Stimulated activated CD4-positive, alpha-beta T cell treated with anti-CD3 and anti-CD28 coated beads, Interleukin-1b, Interleukin-23, amount 100 ng/mL, for 4 hours (primary cell): ENCODE results near the gene CYP26A1.
"Not testable (repeated sequence)": the region's sequence is repeated elsewhere in the genome, so short reads cannot be mapped to it uniquely, and the experiment has no call there.

Experiments used
- DNase-seq, 2 donors: peaks; one replicate each; pipeline ENCODE4 v3.0.0-alpha.2; 2020; ENCODE audit warnings: low read depth in 2 of 2

Gene CYP26A1

GRCh38 chr10:93080350-93081046 lies 6.8 kb downstream of the CYP26A1 start:
- peak in 1 of 2 donors; percentile 36 for DNase-seq

GRCh38 chr10:93081318-93081717 lies 7.6 kb downstream of the CYP26A1 start:
- DNase-seq: no peak

GRCh38 chr10:93081834-93082233 lies 8.1 kb downstream of the CYP26A1 start:
- DNase-seq: no peak

- DNase-seq: no peak
Observed at GRCh38 chr10:93083743-93084539, 10.2 kb downstream of the CYP26A1 start.

- no peak for DNase-seq
Observed at GRCh38 chr10:93085272-93085859, 11.7 kb downstream of the CYP26A1 start.

GRCh38 chr10:93086289-93086688 lies 12.6 kb downstream of the CYP26A1 start:
- no peak for DNase-seq

GRCh38 chr10:93087846-93088245 lies 14.2 kb downstream of the CYP26A1 start:
- DNase-seq: no peak

- no peak for DNase-seq
Observed at GRCh38 chr10:93088466-93088865, 14.8 kb downstream of the CYP26A1 start.

GRCh38 chr10:93090619-93091018 lies 16.9 kb downstream of the CYP26A1 start:
- DNase-seq: no peak

GRCh38 chr10:93091960-93092359 lies 18.3 kb downstream of the CYP26A1 start:
- no peak for DNase-seq

- no peak for DNase-seq
Observed at GRCh38 chr10:93095225-93095624, 21.5 kb downstream of the CYP26A1 start.

- no peak for DNase-seq
Observed at GRCh38 chr10:93096901-93097300, 23.2 kb downstream of the CYP26A1 start.

GRCh38 chr10:93097386-93097785 lies 23.7 kb downstream of the CYP26A1 start:
- DNase-seq: no peak

GRCh38 chr10:93098816-93099215 lies 25.1 kb downstream of the CYP26A1 start:
- no peak for DNase-seq

- DNase-seq: no peak
Observed at GRCh38 chr10:93099670-93100069, 26.0 kb downstream of the CYP26A1 start.

GRCh38 chr10:93101148-93101547 lies 27.5 kb downstream of the CYP26A1 start:
- not testable (repeated sequence) for DNase-seq

GRCh38 chr10:93103953-93104352 lies 30.3 kb downstream of the CYP26A1 start:
- no peak for DNase-seq

- no peak for DNase-seq
Observed at GRCh38 chr10:93106631-93107072, 33.0 kb downstream of the CYP26A1 start.

GRCh38 chr10:93110472-93111146 lies 36.9 kb downstream of the CYP26A1 start:
- no peak for DNase-seq

GRCh38 chr10:93113042-93113441 lies 39.3 kb downstream of the CYP26A1 start:
- no peak for DNase-seq

- DNase-seq: peak; percentile 47 to 65
Observed at GRCh38 chr10:93115661-93116383, 42.1 kb downstream of the CYP26A1 start.
